Breast epithelium (tissue), 4 donors: ENCODE results near the gene ZMYND10. TPM values are rescaled to one million over a fixed set of nuclear protein-coding genes. Genes with fewer than 3 reads are reported as not detected.
A peak's percentile ranks its signal among the peaks of the same experiment; 100 is the strongest.
"Not testable (repeated sequence)": the region's sequence is repeated elsewhere in the genome, so short reads cannot be mapped to it uniquely, and the experiment has no call there.

ENCODE experiments used
- DNase-seq, 2 donors: peaks; one replicate each; pipeline ENCODE4 v3.0.0-alpha.2; 2019; ENCODE audit warnings: low spot score in 2 of 2
- H3K27ac ChIP-seq, 2 donors: fragments of 200-600 bp; sonication (generic) in 1 of 2; one replicate each; pipeline ENCODE4 v1.5.1; 2016 to 2019; ENCODE audit warnings: mild to moderate bottlenecking in 1 of 2
- H3K27me3 ChIP-seq, 2 donors: fragments of 200-600 bp; sonication (generic) in 1 of 2; one replicate each; pipeline versions ENCODE4 v1.5.1 to v1.6.0; 2017 to 2019; ENCODE audit warnings: control low read depth in 1 of 2, mild to moderate bottlenecking in 1 of 2
- H3K36me3 ChIP-seq: fragments of 200-600 bp; one replicate; pipeline ENCODE4 v1.5.1; 2019
- H3K4me1 ChIP-seq, 2 donors: fragments of 200-600 bp; sonication (generic); one replicate each; pipeline ENCODE4 v1.5.1; 2016 to 2019; ENCODE audit warnings: control low read depth in 1 of 2
- H3K4me3 ChIP-seq, 3 donors: fragments of 200-600 bp; sonication (generic); 1 replicate in 2 of 3; 2 replicates in 1 of 3; pipeline ENCODE4 v1.5.1; 2016 to 2019; ENCODE audit warnings: mild to moderate bottlenecking in 3 of 3, moderate library complexity in 2 of 3
- H3K9me3 ChIP-seq, 2 donors: fragments of 200-600 bp; sonication (generic) in 1 of 2; one replicate each; pipeline ENCODE4 v1.5.1; 2016 to 2019; ENCODE audit warnings: control low read depth in 1 of 2
- POLR2A ChIP-seq: fragments of 450-650 bp; IDR thresholded peaks from one replicate; pipeline ENCODE4 v1.6.1; 2016; ENCODE audit warnings: antibody characterized with exemption, mild to moderate bottlenecking, moderate library complexity
- POLR2AphosphoS5 ChIP-seq, 3 donors: sonication (generic); formaldehyde crosslinking; IDR thresholded peaks; one replicate each; pipeline ENCODE4 v1.6.1; 2017; ENCODE audit warnings: antibody characterized with exemption in 3 of 3
- intact Hi-C: fragments of 100-400 bp; cut with DNase I; formaldehyde crosslinking; loops from one replicate; pipeline ENCODE4 v1.15.1; 2023; ENCODE audit warnings: low total_unique reads
- total RNA-seq, 3 donors: library from RNA; depleted of rRNA; stranded (reverse); fragments of >200 nt; gene quantifications; one replicate each; pipeline ENCODE4 v1.1.0, GENCODE V29; 2016
- TF ChIP-seq, protein P1 (sequence below), 3 donors: fragments of 450-650 bp; IDR thresholded peaks; one replicate each; pipeline ENCODE4 v1.5.1; 2016 to 2017; ENCODE audit warnings: antibody characterized with exemption in 3 of 3, mild to moderate bottlenecking in 3 of 3, moderate library complexity in 3 of 3

ZMYND10 gene
- total RNA-seq, 3 donors from 2014 or later = 0.32 to 2.6 (median 1.9) TPM

DNA sequence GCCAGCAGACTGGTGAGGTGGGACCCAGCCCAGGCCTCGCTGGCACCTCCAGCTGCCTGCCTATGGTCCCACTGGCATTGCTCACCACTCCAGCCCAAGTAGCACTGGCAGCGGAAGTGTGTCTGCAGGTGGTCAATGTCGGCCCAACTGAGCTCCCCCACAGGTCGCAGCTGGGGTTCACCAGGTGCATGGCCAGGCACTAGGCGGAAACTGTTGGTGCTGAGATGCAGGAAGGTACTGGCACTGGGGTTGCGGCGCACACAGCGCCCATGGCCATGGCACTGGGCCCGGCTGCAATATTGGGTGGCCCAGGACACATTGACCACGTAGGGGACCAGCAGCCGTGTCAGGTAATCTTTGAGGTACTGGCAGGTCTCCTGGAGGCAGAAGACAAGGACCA lies 27.4 kb downstream of the ZMYND10 start:
- DNase-seq = no peak
- peak overlapping the region in 2 of 3 donors; percentile 54 to 85 for H3K4me3 ChIP-seq
- intact Hi-C loops = no loop called here
- no peaks in the 10 kb centered on the region for H3K36me3 ChIP-seq
- peak overlapping the region; percentile 94 for H3K27ac ChIP-seq
- TF ChIP-seq POLR2AphosphoS5 (IDR thresholded peaks at IDR 0.05) = no peak
- no peak for TF ChIP-seq POLR2A
- TF ChIP-seq, protein P1, sequence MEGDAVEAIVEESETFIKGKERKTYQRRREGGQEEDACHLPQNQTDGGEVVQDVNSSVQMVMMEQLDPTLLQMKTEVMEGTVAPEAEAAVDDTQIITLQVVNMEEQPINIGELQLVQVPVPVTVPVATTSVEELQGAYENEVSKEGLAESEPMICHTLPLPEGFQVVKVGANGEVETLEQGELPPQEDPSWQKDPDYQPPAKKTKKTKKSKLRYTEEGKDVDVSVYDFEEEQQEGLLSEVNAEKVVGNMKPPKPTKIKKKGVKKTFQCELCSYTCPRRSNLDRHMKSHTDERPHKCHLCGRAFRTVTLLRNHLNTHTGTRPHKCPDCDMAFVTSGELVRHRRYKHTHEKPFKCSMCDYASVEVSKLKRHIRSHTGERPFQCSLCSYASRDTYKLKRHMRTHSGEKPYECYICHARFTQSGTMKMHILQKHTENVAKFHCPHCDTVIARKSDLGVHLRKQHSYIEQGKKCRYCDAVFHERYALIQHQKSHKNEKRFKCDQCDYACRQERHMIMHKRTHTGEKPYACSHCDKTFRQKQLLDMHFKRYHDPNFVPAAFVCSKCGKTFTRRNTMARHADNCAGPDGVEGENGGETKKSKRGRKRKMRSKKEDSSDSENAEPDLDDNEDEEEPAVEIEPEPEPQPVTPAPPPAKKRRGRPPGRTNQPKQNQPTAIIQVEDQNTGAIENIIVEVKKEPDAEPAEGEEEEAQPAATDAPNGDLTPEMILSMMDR (IDR thresholded peaks at IDR 0.05) = no peak
- H3K9me3 ChIP-seq = no peaks in the 10 kb centered on the region
- H3K4me1 ChIP-seq = peaks cover 18 to 45% of the 10 kb centered on the region in 2 donors
- no peaks in the 10 kb centered on the region for H3K27me3 ChIP-seq

GRCh38 chr3:50317300-50317699 lies 28.2 kb downstream of the ZMYND10 start:
- Histone ChIP-seq H3K4me3 (peak overlapping the region in 1 of 3 donors; percentile 85), H3K27ac (peak overlapping the region; percentile 94), H3K9me3 (no peaks in the 10 kb centered on the region), H3K4me1 (peaks cover 18 to 39% of the 10 kb centered on the region in 2 donors), H3K27me3 (no peaks in the 10 kb centered on the region), H3K36me3 (no peaks in the 10 kb centered on the region)
- TF ChIP-seq POLR2AphosphoS5 (IDR thresholded peaks at IDR 0.05) (no peak), POLR2A (no peak)
- TF ChIP-seq, protein P1 (IDR thresholded peaks at IDR 0.05) = no peak
- no peak for DNase-seq
- intact Hi-C loops = no loop called here

- no peaks in the 10 kb centered on the region for H3K36me3 ChIP-seq
- TF ChIP-seq POLR2AphosphoS5 (IDR thresholded peaks at IDR 0.05) (peak in 1 of 3 donors; percentile 44), POLR2A (no peak)
- H3K4me3 ChIP-seq = peak overlapping the region in 1 of 3 donors; percentile 85
- peak overlapping the region; percentile 94 for H3K27ac ChIP-seq
- intact Hi-C loops = no loop called here
- peaks cover 18 to 33% of the 10 kb centered on the region in 2 donors for H3K4me1 ChIP-seq
- no peaks in the 10 kb centered on the region for H3K9me3 ChIP-seq
- no peaks in the 10 kb centered on the region for H3K27me3 ChIP-seq
- DNase-seq = peak; percentile 88 to 90
Measured at GRCh38 chr3:50316657-50317242, 28.8 kb downstream of the ZMYND10 start.

GRCh38 chr3:50314816-50315215 lies 30.7 kb downstream of the ZMYND10 start:
- Histone ChIP-seq H3K4me1 (peaks cover 14 to 26% of the 10 kb centered on the region in 2 donors), H3K36me3 (no peaks in the 10 kb centered on the region), H3K27ac (peak overlapping the region; percentile 48 to 94), H3K9me3 (no peaks in the 10 kb centered on the region), H3K27me3 (no peaks in the 10 kb centered on the region), H3K4me3 (no peak overlapping the region)
- intact Hi-C loops = no loop called here
- no peak for TF ChIP-seq POLR2AphosphoS5 (IDR thresholded peaks at IDR 0.05)
- TF ChIP-seq POLR2A = no peak
- TF ChIP-seq, protein P1 (IDR thresholded peaks at IDR 0.05) = no peak
- DNase-seq = no peak

DNA sequence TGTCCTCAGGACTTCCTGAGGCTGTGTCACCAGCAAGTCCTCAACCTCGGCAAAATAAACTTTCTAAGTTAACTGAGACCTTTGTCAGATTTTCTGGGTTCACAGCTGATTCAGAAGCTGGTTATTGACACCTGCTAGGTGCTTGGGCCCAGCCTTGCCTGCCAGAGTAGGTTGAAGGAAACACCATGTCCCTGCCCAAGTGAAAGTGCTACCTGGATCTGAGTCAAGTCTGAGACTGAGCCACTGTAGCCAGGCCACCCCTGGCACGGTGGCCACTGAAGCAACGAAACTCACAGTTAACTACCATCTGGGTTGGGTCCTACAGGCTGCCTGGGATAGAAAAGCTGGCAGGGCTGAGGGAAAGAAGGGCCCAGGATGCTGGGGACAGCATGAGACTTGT lies 31.2 kb downstream of the ZMYND10 start:
- peak overlapping the region; percentile 48 to 94 for H3K27ac ChIP-seq
- TF ChIP-seq POLR2AphosphoS5 (IDR thresholded peaks at IDR 0.05) = no peak
- no peak for TF ChIP-seq POLR2A
- TF ChIP-seq, protein P1 (IDR thresholded peaks at IDR 0.05) = no peak
- no peaks in the 10 kb centered on the region for H3K27me3 ChIP-seq
- intact Hi-C loops = no loop called here
- no peaks in the 10 kb centered on the region for H3K9me3 ChIP-seq
- peaks cover 9 to 22% of the 10 kb centered on the region in 2 donors for H3K4me1 ChIP-seq
- DNase-seq = no peak
- no peaks in the 10 kb centered on the region for H3K36me3 ChIP-seq
- H3K4me3 ChIP-seq = no peak overlapping the region

GRCh38 chr3:50312041-50312440 lies 33.5 kb downstream of the ZMYND10 start:
- H3K9me3 ChIP-seq, H3K36me3 ChIP-seq, H3K27ac ChIP-seq, H3K27me3 ChIP-seq, H3K4me1 ChIP-seq, DNase-seq, H3K4me3 ChIP-seq, intact Hi-C loops: not testable (repeated sequence)
